B cell (primary cell): ENCODE results near the gene DHX57. TPM values are rescaled to one million over a fixed set of nuclear protein-coding genes. Genes with fewer than 3 reads are reported as not detected.

ENCODE experiments used
- ATAC-seq: fragments of 200-7000 bp; cut with Tn5 transposase; one replicate; pipeline ENCODE4 v1.10.0; 2021; ENCODE audit warnings: low read depth, mild to moderate bottlenecking, moderate number of reproducible peaks, moderate library complexity
- CTCF ChIA-PET: fragments of 350-600 bp; sonication (Branson Sonifier 250); formaldehyde crosslinking; loops from one replicate; lab custom pipeline; 2021; ENCODE audit warnings: antibody characterized with exemption, inconsistent platforms; lab: Charles Lee
- POLR2A ChIA-PET: fragments of 350-600 bp; sonication (Branson Sonifier 250); formaldehyde crosslinking; loops from one replicate; lab custom pipeline; 2021; ENCODE audit warnings: antibody characterized with exemption; lab: Charles Lee
- DNase-seq: peaks from one replicate; pipeline ENCODE4 v3.0.0; 2013
- H2AFZ ChIP-seq: 2 replicates; pipeline ENCODE4 v1.6.1; 2012; ENCODE audit warnings: mild to moderate bottlenecking, low read depth, low read length; ENCODE audit not compliant: insufficient read depth, poor library complexity, severe bottlenecking
- H3K27ac ChIP-seq, 2 donors: 1 replicate in 1 of 2; 2 replicates in 1 of 2; pipeline ENCODE4 v1.5.1; 2012 to 2013; ENCODE audit warnings: low read length in 2 of 2, mild to moderate bottlenecking in 2 of 2, moderate library complexity in 1 of 2
- H3K27me3 ChIP-seq, 4 experiments: fragments of 200-600 bp in 1 of 4; sonication (generic) in 1 of 4; replicated peaks in 1 of 4; 1 replicate in 2 of 4; 2 replicates in 2 of 4; pipeline versions ENCODE4 v1.6.1 to v1.7.0; 2013 to 2016; ENCODE audit warnings: low read length in 3 of 4, mild to moderate bottlenecking in 2 of 4, mixed read lengths in 1 of 4, moderate library complexity in 1 of 4; ENCODE audit not compliant: insufficient read depth in 4 of 4, control insufficient read depth in 3 of 4; ENCODE audit errors: control extremely low read depth in 1 of 4
- H3K36me3 ChIP-seq, 2 experiments: replicated peaks in 1 of 2; 1 replicate in 1 of 2; 2 replicates in 1 of 2; pipeline versions ENCODE4 v1.6.1 to v1.7.1; 2013; ENCODE audit warnings: low read length in 1 of 2; ENCODE audit not compliant: insufficient read depth in 2 of 2, control insufficient read depth in 1 of 2; ENCODE audit errors: control extremely low read depth in 1 of 2, extremely low read depth in 1 of 2
- H3K4me1 ChIP-seq, 2 donors: fragments of 200-600 bp in 1 of 2; sonication (generic) in 1 of 2; 1 replicate in 1 of 2; 2 replicates in 1 of 2; pipeline versions ENCODE4 v1.5.1 to v1.6.1; 2013 to 2017; ENCODE audit warnings: low read length in 2 of 2; ENCODE audit not compliant: control insufficient read depth in 2 of 2, insufficient read depth in 2 of 2
- H3K4me2 ChIP-seq: replicated peaks from 2 replicates; pipeline ENCODE3; 2012; ENCODE audit warnings: mild to moderate bottlenecking, low read depth, low read length; ENCODE audit not compliant: poor library complexity, severe bottlenecking
- H3K4me3 ChIP-seq, 5 experiments: fragments of 200-600 bp in 1 of 5; sonication (generic) in 1 of 5; 1 replicate in 3 of 5; 2 replicates in 2 of 5; pipeline versions ENCODE4 v1.5.1 to v1.7.0; 2011 to 2016; ENCODE audit warnings: low read length in 4 of 5, mild to moderate bottlenecking in 4 of 5, low read depth in 2 of 5, control low read depth in 1 of 5, moderate library complexity in 1 of 5; ENCODE audit not compliant: insufficient read depth in 1 of 5; ENCODE audit errors: control extremely low read depth in 1 of 5, extremely low read depth in 1 of 5
- H3K79me2 ChIP-seq: fragments of 200-600 bp; sonication (generic); one replicate; pipeline ENCODE4 v1.6.0; 2016; ENCODE audit warnings: low read length; ENCODE audit not compliant: control insufficient read depth, insufficient read depth
- H3K9ac ChIP-seq: fragments of 200-600 bp; sonication (generic); 2 replicates; pipeline ENCODE4 v1.6.1; 2017; ENCODE audit warnings: mild to moderate bottlenecking, low read length, moderate library complexity
- H3K9me3 ChIP-seq, 3 donors: one replicate each; pipeline versions ENCODE4 v1.6.1 to v1.7.1; 2013; ENCODE audit warnings: low read length in 2 of 3; ENCODE audit not compliant: control insufficient read depth in 2 of 3, insufficient read depth in 1 of 3; ENCODE audit errors: control extremely low read depth in 1 of 3
- H4K20me1 ChIP-seq: 2 replicates; pipeline ENCODE4 v1.6.0; 2012; ENCODE audit warnings: mild to moderate bottlenecking, low read length; ENCODE audit not compliant: insufficient read depth, control insufficient read depth, poor library complexity, severe bottlenecking
- H3K27ac Mint-ChIP-seq: one replicate; pipeline ENCODE4 v1.8.0; 2021; ENCODE audit warnings: mixed read lengths
- H3K27me3 Mint-ChIP-seq: one replicate; pipeline ENCODE4 v1.8.0; 2021; ENCODE audit warnings: mixed read lengths
- H3K4me1 Mint-ChIP-seq: one replicate; pipeline ENCODE4 v1.8.0; 2021; ENCODE audit warnings: mixed read lengths
- H3K4me3 Mint-ChIP-seq: one replicate; pipeline ENCODE4 v1.8.0; 2021; ENCODE audit warnings: mixed read lengths
- H3K9me3 Mint-ChIP-seq: one replicate; pipeline ENCODE4 v1.8.0; 2022; ENCODE audit warnings: mixed read lengths; ENCODE audit not compliant: insufficient read depth
- EZH2 ChIP-seq: IDR thresholded peaks from 2 replicates; pipeline ENCODE4 v1.6.1; 2012; ENCODE audit warnings: borderline replicate concordance, low read depth, mild to moderate bottlenecking, moderate library complexity, low read length; ENCODE audit not compliant: insufficient read depth, poor library complexity, severe bottlenecking
- WGBS: methylation state at CpG from one replicate; pipeline ENCODE4 v1.1.5; 2013; ENCODE audit warnings: missing lambda C conversion rate; ENCODE audit not compliant: insufficient coverage; 5-methylcytosine and 5-hydroxymethylcytosine counted together
- intact Hi-C: fragments of 100-400 bp; cut with micrococcal nuclease; formaldehyde crosslinking; loops from one replicate; pipeline ENCODE4 v1.10.0; 2022
- polyA plus RNA-seq: library from polyadenylated mRNA; depleted of rRNA; stranded (reverse); fragments of >200 nt; gene quantifications from 2 replicates; pipeline ENCODE4 v1.2.3, GENCODE V29; 2012
- total RNA-seq, 2 donors: library from RNA; stranded (reverse); fragments of 120-200 nt in 1 of 2; gene quantifications; 1 replicate in 1 of 2; 2 replicates in 1 of 2; pipeline versions ENCODE4 v1.2.3 to v1.2.4, GENCODE V29; 2013 to 2022
- TF ChIP-seq, protein P1 (sequence below): fragments of 200-600 bp; IDR thresholded peaks from one replicate; pipeline ENCODE4 v1.8.0; 2022; ENCODE audit warnings: antibody characterized with exemption, mild to moderate bottlenecking

Gene DHX57
- total and polyA plus RNA-seq, 2 donors (not counting 1 experiment from before 2014, with no cell fraction given): 7.7 to 25.0 TPM

DNA sequence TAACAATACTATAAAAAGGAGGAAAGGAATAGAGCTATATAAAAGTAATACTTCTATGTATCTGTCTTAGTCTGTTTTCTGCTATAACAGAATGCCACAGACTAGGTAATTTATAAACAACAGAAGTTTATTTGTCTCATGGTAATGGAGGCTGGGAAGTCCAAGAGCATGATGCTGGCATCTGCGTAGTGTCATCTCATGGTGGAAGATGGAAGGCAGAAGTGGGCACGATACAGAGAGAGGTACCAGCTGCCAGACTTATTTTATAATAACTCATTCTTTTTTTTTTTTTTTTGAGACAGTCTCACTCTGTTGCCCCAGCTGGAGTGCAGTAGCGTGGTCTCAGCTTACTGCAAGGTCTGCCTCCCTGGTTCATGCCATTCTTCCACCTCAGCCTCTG, 4.3 kb downstream of the DHX57 start:
- Histone ChIP-seq H3K4me1 (peaks cover 10 to 14% of the 10 kb centered on the region in 2 donors), H3K9me3 (peaks cover 2 to 10% (median 4%) of the 10 kb centered on the region in 3 donors), H3K4me2 (no peak overlapping the region), H3K27me3 (no peaks in the 10 kb centered on the region), H3K9ac (no peak overlapping the region), H3K27ac (no peak overlapping the region), H4K20me1 (peaks cover 7% of the 10 kb centered on the region), H3K79me2 (peaks cover 58% of the 10 kb centered on the region), H3K4me3 (no peak overlapping the region), H2AFZ (no peak overlapping the region), H3K36me3 (peaks cover 7 to 8% of the 10 kb centered on the region in 2 experiments)
- DNase-seq (no peak), ATAC-seq (no peak)
- no peak overlapping the region for H3K27ac Mint-ChIP-seq
- H3K9me3 Mint-ChIP-seq: peaks cover 11% of the 10 kb centered on the region
- WGBS: no CpG with 5 or more reads among the region's 3 CpGs
- TF ChIP-seq EZH2: no peak
- TF ChIP-seq, protein P1, sequence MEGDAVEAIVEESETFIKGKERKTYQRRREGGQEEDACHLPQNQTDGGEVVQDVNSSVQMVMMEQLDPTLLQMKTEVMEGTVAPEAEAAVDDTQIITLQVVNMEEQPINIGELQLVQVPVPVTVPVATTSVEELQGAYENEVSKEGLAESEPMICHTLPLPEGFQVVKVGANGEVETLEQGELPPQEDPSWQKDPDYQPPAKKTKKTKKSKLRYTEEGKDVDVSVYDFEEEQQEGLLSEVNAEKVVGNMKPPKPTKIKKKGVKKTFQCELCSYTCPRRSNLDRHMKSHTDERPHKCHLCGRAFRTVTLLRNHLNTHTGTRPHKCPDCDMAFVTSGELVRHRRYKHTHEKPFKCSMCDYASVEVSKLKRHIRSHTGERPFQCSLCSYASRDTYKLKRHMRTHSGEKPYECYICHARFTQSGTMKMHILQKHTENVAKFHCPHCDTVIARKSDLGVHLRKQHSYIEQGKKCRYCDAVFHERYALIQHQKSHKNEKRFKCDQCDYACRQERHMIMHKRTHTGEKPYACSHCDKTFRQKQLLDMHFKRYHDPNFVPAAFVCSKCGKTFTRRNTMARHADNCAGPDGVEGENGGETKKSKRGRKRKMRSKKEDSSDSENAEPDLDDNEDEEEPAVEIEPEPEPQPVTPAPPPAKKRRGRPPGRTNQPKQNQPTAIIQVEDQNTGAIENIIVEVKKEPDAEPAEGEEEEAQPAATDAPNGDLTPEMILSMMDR: no peak
- H3K4me3 Mint-ChIP-seq: no peak overlapping the region
- POLR2A ChIA-PET: no interaction called here
- H3K4me1 Mint-ChIP-seq: peaks cover 23% of the 10 kb centered on the region
- CTCF ChIA-PET: interaction anchor here (0.8 kb wide), 1 partner anchor 9 kb away, joined by 5 read pairs; no protein-coding TSS in a partner anchor
- no peaks in the 10 kb centered on the region for H3K27me3 Mint-ChIP-seq
- intact Hi-C loops: no loop called here

DNA sequence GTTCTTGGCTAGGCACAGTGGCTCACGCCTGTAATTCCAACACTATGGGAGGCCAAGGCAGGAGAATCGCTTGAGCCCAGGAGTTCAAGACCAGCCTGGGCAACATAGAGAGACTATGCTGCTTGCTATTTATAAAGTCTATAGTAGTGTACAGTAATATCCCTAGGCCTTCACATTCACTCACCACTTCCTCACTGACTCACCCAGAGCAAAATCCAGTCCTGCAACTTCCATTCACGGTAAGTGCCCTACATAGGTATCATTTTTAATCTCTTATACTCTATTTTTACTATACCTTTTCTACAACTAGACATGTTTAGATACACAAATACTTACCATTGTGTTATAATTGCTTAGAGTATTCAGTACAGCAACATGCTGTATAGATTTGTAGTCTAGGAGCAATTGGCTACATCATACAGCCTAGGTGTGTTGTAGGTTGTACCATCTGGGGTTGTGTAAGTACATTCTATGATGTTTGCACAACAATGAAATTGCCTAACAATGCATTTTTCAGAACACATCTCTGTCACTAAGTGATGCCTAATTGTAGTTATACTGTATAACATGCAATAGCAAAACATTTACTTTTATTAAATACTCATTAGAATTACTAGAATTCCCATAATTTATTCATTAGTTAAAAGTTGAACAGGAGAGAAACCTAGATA, 8.8 kb downstream of the DHX57 start:
- H3K36me3 ChIP-seq: peaks cover 11 to 29% of the 10 kb centered on the region in 2 experiments
- H3K79me2 ChIP-seq: peaks cover 20% of the 10 kb centered on the region
- TF ChIP-seq, protein P1: no peak
- no peak for TF ChIP-seq EZH2
- Mint-ChIP-seq H3K4me1 (no peaks in the 10 kb centered on the region), H3K9me3 (peaks cover 7% of the 10 kb centered on the region), H3K4me3 (no peak overlapping the region), H3K27me3 (no peaks in the 10 kb centered on the region), H3K27ac (no peak overlapping the region)
- no peak overlapping the region for H3K9ac ChIP-seq
- H3K4me3 ChIP-seq: no peak overlapping the region
- no peak overlapping the region for H2AFZ ChIP-seq
- ChIA-PET POLR2A (no interaction called here), CTCF (no interaction called here)
- WGBS: 60% methylated on average over 1 of the region's 3 CpGs
- no peak for ATAC-seq
- peaks cover 7% of the 10 kb centered on the region for H4K20me1 ChIP-seq
- no peaks in the 10 kb centered on the region for H3K4me1 ChIP-seq
- intact Hi-C loops: no loop called here
- DNase-seq: no peak
- no peak overlapping the region for H3K27ac ChIP-seq
- H3K9me3 ChIP-seq: peaks cover 2 to 10% (median 3%) of the 10 kb centered on the region in 3 donors
- no peaks in the 10 kb centered on the region for H3K27me3 ChIP-seq
- no peak overlapping the region for H3K4me2 ChIP-seq
